Midbrain (tissue), 1 donor: ENCODE measurements around the gene POGZ.
"Not testable (repeated sequence)": the region's sequence is repeated elsewhere in the genome, so short reads cannot be mapped to it uniquely, and the experiment has no call there.

Source experiments
- DNase-seq: peaks from one replicate; lab custom pipeline; 2025; lab: John Stamatoyannopoulos, UW

POGZ gene

GRCh38 chr1:151476083-151476482 lies 16.8 kb upstream of the POGZ start:
- no peak for DNase-seq

GRCh38 chr1:151475175-151475574 lies 15.9 kb upstream of the POGZ start:
- DNase-seq: no peak

GRCh38 chr1:151474745-151475144 lies 15.5 kb upstream of the POGZ start:
- DNase-seq: no peak

- DNase-seq: peak; percentile 42
These were observed 13.8 kb upstream of the POGZ start for GRCh38 chr1:151472856-151473731.

GRCh38 chr1:151465026-151465425 lies 5.7 kb upstream of the POGZ start:
- no peak for DNase-seq

- no peak for DNase-seq
These were observed 2.4 kb upstream of the POGZ start for GRCh38 chr1:151461694-151462093.

GRCh38 chr1:151458802-151459330 lies 428 bp downstream of the POGZ start:
- peak; percentile 63 for DNase-seq

GRCh38 chr1:151457911-151458801 lies 1.1 kb downstream of the POGZ start:
- DNase-seq: peak; percentile 78

GRCh38 chr1:151455966-151456365 lies 3.3 kb downstream of the POGZ start:
- no peak for DNase-seq

GRCh38 chr1:151455231-151455630 lies 4.1 kb downstream of the POGZ start:
- no peak for DNase-seq

- DNase-seq: no peak
These were observed 11.6 kb downstream of the POGZ start for GRCh38 chr1:151447696-151448095.

- no peak for DNase-seq
These were observed 14.5 kb downstream of the POGZ start for GRCh38 chr1:151444783-151445177.

- DNase-seq: peak; percentile 68
These were observed 15.2 kb downstream of the POGZ start for GRCh38 chr1:151443846-151444782.

GRCh38 chr1:151437396-151437795 lies 21.9 kb downstream of the POGZ start:
- DNase-seq: not testable (repeated sequence)

- no peak for DNase-seq
These were observed 22.3 kb downstream of the POGZ start for GRCh38 chr1:151436985-151437384.

GRCh38 chr1:151435174-151435573 lies 24.1 kb downstream of the POGZ start:
- no peak for DNase-seq

- not testable (repeated sequence) for DNase-seq
These were observed 25.5 kb downstream of the POGZ start for GRCh38 chr1:151433827-151434226.

- DNase-seq: no peak
These were observed 31.2 kb downstream of the POGZ start for GRCh38 chr1:151428068-151428467.

- no peak for DNase-seq
These were observed 34.2 kb downstream of the POGZ start for GRCh38 chr1:151425103-151425502.

GRCh38 chr1:151419819-151420218 lies 39.5 kb downstream of the POGZ start:
- DNase-seq: no peak

GRCh38 chr1:151418081-151418480 lies 41.2 kb downstream of the POGZ start:
- no peak for DNase-seq
